Erythroblast (primary cell): ENCODE results near the gene MYH16.

Experiments used
- GATA1 ChIP-seq: IDR thresholded peaks from 2 replicates; pipeline ENCODE4 v1.6.1; 2011; ENCODE audit warnings: low read depth, mild to moderate bottlenecking, control low read depth, low read length, moderate library complexity
- POLR2A ChIP-seq: IDR thresholded peaks from 2 replicates; pipeline ENCODE4 v1.6.1; 2011; ENCODE audit warnings: mild to moderate bottlenecking, low read length

- TF ChIP-seq POLR2A (no peak), GATA1 (no peak)
Observed at GRCh38 chr7:99308461-99309074, 35.9 kb downstream of the MYH16 start.
